ENCODE measurements around the gene LRRC37A.
"Not testable (repeated sequence)": the region's sequence is repeated elsewhere in the genome, so short reads cannot be mapped to it uniquely, and the experiment has no call there.

Gene LRRC37A

GRCh38 chr17:46367520-46367919 lies 72.6 kb downstream of the LRRC37A start:
- not testable (repeated sequence) for H3K27ac Mint-ChIP-seq, ATAC-seq, H3K27me3 Mint-ChIP-seq, H3K4me3 Mint-ChIP-seq, DNase-seq, H3K4me1 Mint-ChIP-seq, H3K9me3 Mint-ChIP-seq

DNA sequence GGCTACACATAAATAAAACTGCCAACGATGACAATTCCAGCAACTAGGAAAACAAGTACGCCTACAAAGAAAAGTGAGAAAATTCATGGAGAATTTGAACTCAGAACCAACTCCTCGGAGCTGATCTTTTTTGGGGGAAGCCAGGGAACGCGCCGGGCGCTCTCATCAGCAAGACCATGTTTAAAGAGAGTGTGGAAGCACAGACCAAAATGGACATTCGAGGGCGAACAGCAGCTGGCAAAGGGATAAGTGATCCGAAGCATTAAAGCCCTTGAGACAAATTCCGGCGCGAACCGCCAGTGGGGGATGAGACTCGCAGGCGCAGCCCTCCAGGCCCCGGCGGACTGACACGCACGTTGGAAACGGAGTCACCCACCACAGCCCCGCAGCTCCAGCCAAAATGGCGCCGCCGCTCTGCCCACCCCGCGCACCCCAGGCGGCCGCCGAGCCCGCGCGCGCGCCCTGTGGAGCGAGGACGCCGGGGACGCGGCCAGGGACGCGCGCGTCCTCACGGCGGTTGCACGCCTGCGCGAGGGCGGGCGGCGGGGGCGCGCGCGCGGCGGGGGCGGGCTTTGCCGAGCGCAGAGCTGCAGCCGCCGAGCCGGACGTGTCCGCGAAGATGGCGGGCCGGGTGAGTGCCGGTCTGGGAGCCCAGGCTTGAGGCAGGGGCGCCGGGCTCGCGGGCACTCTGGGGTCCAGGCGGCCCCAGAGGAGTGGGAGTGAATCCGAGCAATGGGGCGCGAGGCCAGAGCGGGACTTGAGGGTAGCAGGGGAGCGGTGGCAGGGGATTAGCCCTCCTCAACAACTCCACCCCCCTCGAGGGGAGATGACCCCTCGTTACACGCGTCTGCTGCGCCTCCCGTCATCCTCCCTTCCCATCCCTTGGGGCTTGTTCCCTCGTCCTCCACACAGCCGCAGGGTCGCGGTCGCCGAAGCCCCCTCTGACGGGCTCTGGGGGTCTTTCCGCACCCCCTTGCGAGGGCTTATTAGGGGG lies 77.6 kb downstream of the LRRC37A start:
- not testable (repeated sequence) for H3K9me3 Mint-ChIP-seq, H3K27ac Mint-ChIP-seq, H3K4me3 Mint-ChIP-seq, DNase-seq, H3K27me3 Mint-ChIP-seq, H3K4me1 Mint-ChIP-seq
- ATAC-seq, result peak; percentile 94

GRCh38 chr17:46373418-46373817 lies 78.5 kb downstream of the LRRC37A start:
- not testable (repeated sequence) for H3K27ac Mint-ChIP-seq, DNase-seq, H3K9me3 Mint-ChIP-seq, H3K4me3 Mint-ChIP-seq, H3K4me1 Mint-ChIP-seq, H3K27me3 Mint-ChIP-seq
- peak; percentile 71 for ATAC-seq

- not testable (repeated sequence) for H3K27me3 Mint-ChIP-seq, H3K27ac Mint-ChIP-seq, H3K4me1 Mint-ChIP-seq, H3K9me3 Mint-ChIP-seq, H3K4me3 Mint-ChIP-seq, DNase-seq
- peak; percentile 83 for ATAC-seq
These were observed 88.2 kb downstream of the LRRC37A start for GRCh38 chr17:46383118-46383517.

DNA sequence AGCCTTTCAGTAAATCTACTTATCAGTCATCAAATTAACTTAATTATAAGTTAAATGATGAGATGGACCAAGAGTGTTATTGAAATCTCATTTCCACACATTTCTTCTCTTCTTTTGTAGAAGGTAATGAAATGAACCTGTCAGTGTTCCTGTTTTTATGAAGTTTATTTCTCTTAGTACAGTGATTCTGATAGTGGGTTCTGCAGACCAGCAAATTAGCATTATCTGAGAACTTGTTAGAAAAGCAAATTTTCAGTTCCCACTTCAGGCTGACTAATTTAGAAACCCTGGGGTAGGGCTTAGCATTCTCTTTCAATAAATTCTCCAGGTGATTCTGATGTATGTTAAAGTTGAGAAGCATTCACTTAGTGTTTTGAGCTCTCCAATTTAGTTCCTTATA lies 90.6 kb downstream of the LRRC37A start:
- ATAC-seq, result peak; percentile 71

More for the DNA sequence above, 90.6 kb downstream of the LRRC37A start:
- H3K27me3 Mint-ChIP-seq, H3K4me3 Mint-ChIP-seq, H3K9me3 Mint-ChIP-seq, H3K4me1 Mint-ChIP-seq, H3K27ac Mint-ChIP-seq, DNase-seq: not testable (repeated sequence)
